ENCODE measurements around the gene CTR9.

Gene CTR9

GRCh38 chr11:10797531-10797930, 46.5 kb downstream of the CTR9 start:
- Histone ChIP-seq H3K36me3 (peaks cover 68 to 73% (median 70%) of the 10 kb centered on the region in 11 experiments), H3K4me3 (no peak overlapping the region), H3K27ac (no peak overlapping the region), H3K9ac (no peak overlapping the region), H3K9me3 (replicated peaks in 1 of 11) (no peaks in the 10 kb centered on the region), H3K4me2 (no peak overlapping the region), H3K4me1 (peaks cover 20 to 64% (median 25%) of the 10 kb centered on the region in 10 experiments), H4K20me1 (peaks cover 62 to 86% (median 76%) of the 10 kb centered on the region in 11 experiments), H3K27me3 (no peaks in the 10 kb centered on the region)
- no peak for TF ChIP-seq Cebpa-rat (IDR thresholded peaks at IDR 0.05)

- Histone ChIP-seq H3K4me1 (peaks cover 14 to 63% (median 18%) of the 10 kb centered on the region in 10 experiments), H3K27ac (no peak overlapping the region), H3K4me2 (no peak overlapping the region), H3K4me3 (no peak overlapping the region), H3K36me3 (peaks cover 77 to 82% (median 79%) of the 10 kb centered on the region in 11 experiments), H4K20me1 (peaks cover 71 to 92% (median 85%) of the 10 kb centered on the region in 11 experiments), H3K9ac (peak overlapping the region in 1 of 11 experiments; percentile 15; a peak in 1 of 22 replicates), H3K27me3 (no peaks in the 10 kb centered on the region), H3K9me3 (replicated peaks in 1 of 11) (no peaks in the 10 kb centered on the region)
- TF ChIP-seq Cebpa-rat (IDR thresholded peaks at IDR 0.05) = no peak
These were observed 47.4 kb downstream of the CTR9 start for GRCh38 chr11:10798330-10798928.

- H3K27ac ChIP-seq = no peak overlapping the region
- no peaks in the 10 kb centered on the region for H3K9me3 ChIP-seq (replicated peaks in 1 of 11)
- no peaks in the 10 kb centered on the region for H3K27me3 ChIP-seq
- H3K4me3 ChIP-seq = no peak overlapping the region
- no peak overlapping the region for H3K4me2 ChIP-seq
- peaks cover 90 to 100% (median 99%) of the 10 kb centered on the region in 11 experiments for H4K20me1 ChIP-seq
- peaks cover 3 to 64% (median 20%) of the 10 kb centered on the region in 10 experiments; a peak in 17 of 20 replicates for H3K4me1 ChIP-seq
- peaks cover 96 to 100% (median 98%) of the 10 kb centered on the region in 11 experiments for H3K36me3 ChIP-seq
- TF ChIP-seq Cebpa-rat (IDR thresholded peaks at IDR 0.05) = no peak
- H3K9ac ChIP-seq = no peak overlapping the region
These were observed 49.2 kb downstream of the CTR9 start for GRCh38 chr11:10800292-10800691.

GRCh38 chr11:10803676-10804075, 52.6 kb downstream of the CTR9 start:
- H3K36me3 ChIP-seq = peaks cover 84 to 92% (median 91%) of the 10 kb centered on the region in 11 experiments
- TF ChIP-seq Cebpa-rat (IDR thresholded peaks at IDR 0.05) = no peak
- H3K4me3 ChIP-seq = no peak overlapping the region; a peak in 1 of 20 replicates
- peaks cover 75 to 97% (median 93%) of the 10 kb centered on the region in 11 experiments for H4K20me1 ChIP-seq
- H3K9ac ChIP-seq = no peak overlapping the region
- H3K4me2 ChIP-seq = peak overlapping the region in 5 of 11 experiments; percentile 0 to 94 (median 90); a peak in 7 of 22 replicates
- no peaks in the 10 kb centered on the region for H3K9me3 ChIP-seq (replicated peaks in 1 of 11)
- H3K27me3 ChIP-seq = no peaks in the 10 kb centered on the region
- H3K27ac ChIP-seq = no peak overlapping the region
- peaks cover 18 to 75% (median 36%) of the 10 kb centered on the region in 10 experiments for H3K4me1 ChIP-seq

- peaks cover 64 to 72% (median 70%) of the 10 kb centered on the region in 11 experiments for H3K36me3 ChIP-seq
- H3K4me3 ChIP-seq = peak overlapping the region; percentile 86 to 100 (median 98); a peak in 14 of 20 replicates
- TF ChIP-seq Cebpa-rat (IDR thresholded peaks at IDR 0.05) = peak in 2 of 11 experiments; percentile 25 to 65; a peak in 2 of 22 replicates
- peak overlapping the region; percentile 81 to 94 (median 90) for H3K4me2 ChIP-seq
- no peak overlapping the region; a peak in 1 of 22 replicates for H3K27ac ChIP-seq
- H4K20me1 ChIP-seq = peaks cover 55 to 76% (median 72%) of the 10 kb centered on the region in 11 experiments
- peak overlapping the region in 3 of 11 experiments; percentile 34 to 98 (median 45); a peak in 4 of 22 replicates for H3K9ac ChIP-seq
- H3K4me1 ChIP-seq = peaks cover 29 to 65% (median 43%) of the 10 kb centered on the region in 10 experiments
- no peaks in the 10 kb centered on the region for H3K27me3 ChIP-seq
- H3K9me3 ChIP-seq (replicated peaks in 1 of 11) = no peaks in the 10 kb centered on the region
These were observed 54.7 kb downstream of the CTR9 start for GRCh38 chr11:10805741-10806140.

GRCh38 chr11:10806206-10806605, 55.2 kb downstream of the CTR9 start:
- peaks cover 52 to 71% (median 68%) of the 10 kb centered on the region in 11 experiments for H4K20me1 ChIP-seq
- H3K4me2 ChIP-seq = peak overlapping the region; percentile 81 to 94 (median 90)
- TF ChIP-seq Cebpa-rat (IDR thresholded peaks at IDR 0.05) = no peak
- H3K27me3 ChIP-seq = no peaks in the 10 kb centered on the region
- H3K27ac ChIP-seq = peak overlapping the region in 1 of 11 experiments; percentile 100; a peak in 1 of 22 replicates
- peak overlapping the region in 8 of 11 experiments; percentile 34 to 100 (median 99); a peak in 10 of 22 replicates for H3K9ac ChIP-seq
- peaks cover 59 to 67% (median 66%) of the 10 kb centered on the region in 11 experiments for H3K36me3 ChIP-seq
- no peaks in the 10 kb centered on the region for H3K9me3 ChIP-seq (replicated peaks in 1 of 11)
- peaks cover 29 to 65% (median 43%) of the 10 kb centered on the region in 10 experiments for H3K4me1 ChIP-seq
- peak overlapping the region; percentile 86 to 100 (median 98); a peak in 19 of 20 replicates for H3K4me3 ChIP-seq

- peak overlapping the region; percentile 86 to 100 (median 98) for H3K4me3 ChIP-seq
- H3K9me3 ChIP-seq (replicated peaks in 1 of 11) = no peaks in the 10 kb centered on the region
- H3K4me1 ChIP-seq = peaks cover 29 to 51% (median 41%) of the 10 kb centered on the region in 10 experiments
- TF ChIP-seq Cebpa-rat (IDR thresholded peaks at IDR 0.05) = no peak
- no peaks in the 10 kb centered on the region for H3K27me3 ChIP-seq
- peak overlapping the region; percentile 98 to 100 (median 100) for H3K9ac ChIP-seq
- H4K20me1 ChIP-seq = peaks cover 37 to 57% (median 53%) of the 10 kb centered on the region in 11 experiments
- peak overlapping the region; percentile 81 to 94 (median 90) for H3K4me2 ChIP-seq
- peaks cover 44 to 52% (median 51%) of the 10 kb centered on the region in 11 experiments for H3K36me3 ChIP-seq
- peak overlapping the region; percentile 96 to 100 (median 100) for H3K27ac ChIP-seq
These were observed 56.6 kb downstream of the CTR9 start for GRCh38 chr11:10807493-10808234.

- Histone ChIP-seq H4K20me1 (peaks cover 32 to 51% (median 48%) of the 10 kb centered on the region in 11 experiments; a peak in 21 of 22 replicates), H3K27ac (peak overlapping the region; percentile 96 to 100 (median 100)), H3K27me3 (no peaks in the 10 kb centered on the region), H3K36me3 (peaks cover 39 to 47% (median 46%) of the 10 kb centered on the region in 11 experiments), H3K4me2 (peak overlapping the region in 10 of 11 experiments; percentile 81 to 92 (median 90); a peak in 17 of 22 replicates), H3K9ac (peak overlapping the region; percentile 98 to 100 (median 100)), H3K4me3 (peak overlapping the region; percentile 86 to 100 (median 98)), H3K9me3 (replicated peaks in 1 of 11) (no peaks in the 10 kb centered on the region), H3K4me1 (peaks cover 29 to 46% (median 40%) of the 10 kb centered on the region in 10 experiments)
- TF ChIP-seq Cebpa-rat (IDR thresholded peaks at IDR 0.05) = no peak
These were observed 57.1 kb downstream of the CTR9 start for GRCh38 chr11:10808235-10808552.
